GM21528 (cell line): ENCODE data around the gene TBC1D22A.
"Not testable (repeated sequence)": the region's sequence is repeated elsewhere in the genome, so short reads cannot be mapped to it uniquely, and the experiment has no call there.

Experiments
- ATAC-seq: cut with Tn5 transposase; IDR thresholded peaks from one replicate; pipeline ENCODE4 v1.9.1; 2021; ENCODE audit warnings: mild to moderate bottlenecking, moderate library complexity; ENCODE audit not compliant: unreplicated experiment, low FRiP score

TBC1D22A gene

GRCh38 chr22:47102648-47103047 is 340.2 kb downstream of the TBC1D22A start:
- no peak for ATAC-seq

GRCh38 chr22:47105085-47105484 is 342.6 kb downstream of the TBC1D22A start:
- ATAC-seq: no peak

- ATAC-seq: no peak
Measured at GRCh38 chr22:47106806-47107205, 344.4 kb downstream of the TBC1D22A start.

GRCh38 chr22:47107431-47107830 is 345.0 kb downstream of the TBC1D22A start:
- ATAC-seq: no peak

- no peak for ATAC-seq
Measured at GRCh38 chr22:47110817-47111443, 348.5 kb downstream of the TBC1D22A start.

- no peak for ATAC-seq
Measured at GRCh38 chr22:47111626-47112581, 349.5 kb downstream of the TBC1D22A start.

- no peak for ATAC-seq
Measured at GRCh38 chr22:47112582-47112965, 350.1 kb downstream of the TBC1D22A start.

GRCh38 chr22:47112994-47113852 is 350.8 kb downstream of the TBC1D22A start:
- ATAC-seq: no peak

- ATAC-seq: no peak
Measured at GRCh38 chr22:47113853-47114415, 351.5 kb downstream of the TBC1D22A start.

- no peak for ATAC-seq
Measured at GRCh38 chr22:47114813-47115517, 352.5 kb downstream of the TBC1D22A start.

GRCh38 chr22:47115518-47115890 is 353.1 kb downstream of the TBC1D22A start:
- no peak for ATAC-seq

- ATAC-seq: no peak
Measured at GRCh38 chr22:47115921-47116320, 353.5 kb downstream of the TBC1D22A start.

GRCh38 chr22:47116426-47117341 is 354.2 kb downstream of the TBC1D22A start:
- no peak for ATAC-seq

- not testable (repeated sequence) for ATAC-seq
Measured at GRCh38 chr22:47117442-47117841, 355.0 kb downstream of the TBC1D22A start.

GRCh38 chr22:47119181-47119580 is 356.7 kb downstream of the TBC1D22A start:
- no peak for ATAC-seq

- ATAC-seq: no peak
Measured at GRCh38 chr22:47120399-47120798, 357.9 kb downstream of the TBC1D22A start.

GRCh38 chr22:47121791-47122190 is 359.3 kb downstream of the TBC1D22A start:
- no peak for ATAC-seq

- ATAC-seq: no peak
Measured at GRCh38 chr22:47122441-47123000, 360.1 kb downstream of the TBC1D22A start.
